ENCODE data around the gene UGDH. TPM values are rescaled to one million over a fixed set of nuclear protein-coding genes. Genes with fewer than 3 reads are reported as not detected.
"Not testable (repeated sequence)": the region's sequence is repeated elsewhere in the genome, so short reads cannot be mapped to it uniquely, and the experiment has no call there.

The UGDH gene
- total and polyA plus RNA-seq, 8 donors = 62.8 to 108 (median 100) TPM

DNA sequence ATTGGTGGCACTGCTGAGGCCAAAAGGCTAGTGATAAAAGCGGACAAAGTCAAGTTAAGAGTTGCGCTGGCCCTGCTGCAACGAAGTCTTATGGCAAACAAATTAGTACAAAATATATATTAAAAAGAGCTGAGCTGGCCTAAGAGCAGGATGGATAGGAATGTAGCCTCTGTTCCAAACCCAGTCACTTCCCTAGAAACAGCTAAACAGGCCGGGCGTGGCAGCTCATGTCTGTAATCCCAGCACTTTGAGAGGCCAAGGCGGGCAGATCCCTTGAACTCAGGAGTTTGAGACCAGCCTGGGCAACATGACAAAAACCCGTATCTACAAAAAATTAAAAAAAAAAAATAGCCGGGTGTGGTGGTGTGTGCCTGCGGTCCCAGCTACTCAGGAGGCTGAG is 32.4 kb upstream of the UGDH start:
- Histone ChIP-seq H3K27ac (peak overlapping the region; percentile 48 to 55), H3K4me1 (peaks cover 0 to 11% of the 10 kb centered on the region in 2 donors), H3K36me3 (peaks cover 0 to 19% of the 10 kb centered on the region in 2 donors), H3K9me3 (no peaks in the 10 kb centered on the region), H3K4me3 (no peak overlapping the region), H3K27me3 (no peaks in the 10 kb centered on the region)
- ATAC-seq = peak; percentile 33
- DNase-seq = no peak
- intact Hi-C loops (cut with DNase I) = no loop called here
- TF ChIP-seq, protein P1, sequence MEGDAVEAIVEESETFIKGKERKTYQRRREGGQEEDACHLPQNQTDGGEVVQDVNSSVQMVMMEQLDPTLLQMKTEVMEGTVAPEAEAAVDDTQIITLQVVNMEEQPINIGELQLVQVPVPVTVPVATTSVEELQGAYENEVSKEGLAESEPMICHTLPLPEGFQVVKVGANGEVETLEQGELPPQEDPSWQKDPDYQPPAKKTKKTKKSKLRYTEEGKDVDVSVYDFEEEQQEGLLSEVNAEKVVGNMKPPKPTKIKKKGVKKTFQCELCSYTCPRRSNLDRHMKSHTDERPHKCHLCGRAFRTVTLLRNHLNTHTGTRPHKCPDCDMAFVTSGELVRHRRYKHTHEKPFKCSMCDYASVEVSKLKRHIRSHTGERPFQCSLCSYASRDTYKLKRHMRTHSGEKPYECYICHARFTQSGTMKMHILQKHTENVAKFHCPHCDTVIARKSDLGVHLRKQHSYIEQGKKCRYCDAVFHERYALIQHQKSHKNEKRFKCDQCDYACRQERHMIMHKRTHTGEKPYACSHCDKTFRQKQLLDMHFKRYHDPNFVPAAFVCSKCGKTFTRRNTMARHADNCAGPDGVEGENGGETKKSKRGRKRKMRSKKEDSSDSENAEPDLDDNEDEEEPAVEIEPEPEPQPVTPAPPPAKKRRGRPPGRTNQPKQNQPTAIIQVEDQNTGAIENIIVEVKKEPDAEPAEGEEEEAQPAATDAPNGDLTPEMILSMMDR (IDR thresholded peaks at IDR 0.05) = no peak

DNA sequence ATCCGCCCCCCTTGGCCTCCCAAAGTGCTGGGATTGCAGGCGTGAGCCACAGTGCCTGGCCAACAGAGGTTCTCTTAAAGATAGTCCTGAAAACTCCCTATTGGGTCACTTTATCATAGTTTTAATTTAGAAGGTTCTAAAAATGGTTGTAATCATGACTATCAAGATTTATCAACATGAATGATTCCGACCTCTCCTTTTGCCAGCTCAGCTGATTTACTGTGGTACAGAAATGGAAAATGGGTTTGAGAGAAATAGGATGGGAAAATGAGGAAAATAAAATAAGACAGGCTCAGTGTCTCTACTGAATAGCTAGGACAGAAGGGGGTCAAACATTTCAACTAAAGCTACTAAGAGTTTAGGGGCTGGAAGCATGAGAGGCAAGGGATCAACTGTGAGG is 28.2 kb upstream of the UGDH start:
- ATAC-seq (no peak), DNase-seq (no peak)
- intact Hi-C loops (cut with DNase I) = no loop called here
- Histone ChIP-seq H3K27ac (no peak overlapping the region), H3K27me3 (no peaks in the 10 kb centered on the region), H3K9me3 (no peaks in the 10 kb centered on the region), H3K4me3 (no peak overlapping the region), H3K36me3 (peaks cover 0 to 35% of the 10 kb centered on the region in 2 donors), H3K4me1 (peaks cover 0 to 11% of the 10 kb centered on the region in 2 donors)
- TF ChIP-seq, protein P1 (IDR thresholded peaks at IDR 0.05) = no peak

DNA sequence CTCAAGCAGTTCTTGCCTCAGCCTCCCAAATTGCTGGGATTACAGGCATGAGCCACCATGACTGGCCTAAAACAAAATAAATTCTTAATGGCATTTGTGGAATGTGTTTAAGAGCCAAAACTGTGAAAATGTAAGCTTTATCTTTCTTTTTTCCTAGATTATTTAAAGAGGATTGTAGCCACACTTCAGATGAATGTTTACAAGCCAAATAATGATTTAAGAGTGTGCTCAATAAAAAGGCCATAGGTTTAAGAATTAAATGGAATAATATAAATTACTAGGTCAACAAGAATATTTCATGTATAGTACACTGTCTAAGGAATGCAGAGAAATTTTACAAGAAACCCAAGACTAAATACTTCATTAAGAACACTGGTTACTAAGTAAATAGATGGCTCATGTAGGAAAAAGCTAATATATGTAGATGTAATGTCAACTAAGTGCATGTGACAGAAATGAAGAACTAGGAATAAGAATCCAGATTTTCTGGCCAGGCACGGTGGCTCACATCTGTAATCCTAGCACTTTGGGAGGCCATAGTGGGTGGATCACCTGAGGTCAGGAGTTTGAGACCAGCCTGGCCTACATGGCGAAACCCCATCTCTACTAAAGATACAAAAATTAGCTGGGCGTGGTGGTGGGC is 21.3 kb upstream of the UGDH start:
- H3K4me3 ChIP-seq = no peak overlapping the region
- H3K36me3 ChIP-seq = peaks cover 0 to 14% of the 10 kb centered on the region in 2 donors
- intact Hi-C loops (cut with DNase I) = no loop called here
- DNase-seq = no peak
- no peaks in the 10 kb centered on the region for H3K27me3 ChIP-seq
- peak; percentile 43 for ATAC-seq
- TF ChIP-seq, protein P1 (IDR thresholded peaks at IDR 0.05) = no peak
- H3K27ac ChIP-seq = no peak overlapping the region
- no peaks in the 10 kb centered on the region for H3K9me3 ChIP-seq
- no peaks in the 10 kb centered on the region for H3K4me1 ChIP-seq

DNA sequence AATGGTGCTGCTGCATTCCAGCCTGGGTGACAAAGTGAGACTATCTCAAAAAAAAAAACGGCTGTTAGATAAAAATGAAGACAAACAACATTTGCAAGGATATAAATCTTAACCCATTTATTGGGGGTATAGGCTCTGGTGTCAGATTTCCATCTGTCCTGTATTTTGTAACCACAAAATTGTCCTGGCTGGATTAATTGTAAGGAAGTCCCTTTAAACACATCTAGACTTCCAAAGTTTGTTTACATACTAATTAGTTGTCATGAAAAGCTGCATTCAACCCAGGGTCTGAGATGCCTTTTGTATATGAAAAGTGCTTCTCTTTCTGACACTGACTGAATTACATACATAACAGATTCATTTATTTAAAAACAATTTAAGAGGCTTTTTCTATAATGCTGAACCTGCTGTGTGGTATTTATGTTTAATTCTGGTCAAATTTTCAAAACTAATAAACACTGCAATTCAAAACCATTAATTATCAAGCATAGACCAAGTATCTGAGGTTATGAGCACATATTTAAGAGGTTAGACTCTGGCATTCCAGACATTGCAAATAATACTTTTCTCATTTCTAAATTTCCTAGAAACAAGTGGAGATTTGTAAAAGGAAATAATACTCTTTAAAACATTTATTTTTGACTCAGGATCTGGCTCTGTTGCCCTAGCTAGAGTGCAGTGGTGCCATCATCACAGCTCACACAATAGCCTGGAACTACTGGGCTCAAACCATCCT is 17.5 kb upstream of the UGDH start:
- intact Hi-C loops (cut with DNase I) = no loop called here
- DNase-seq (no peak), ATAC-seq (no peak)
- Histone ChIP-seq H3K27ac (peak overlapping the region in 1 of 2 donors; percentile 17), H3K4me1 (no peaks in the 10 kb centered on the region), H3K36me3 (no peaks in the 10 kb centered on the region), H3K9me3 (no peaks in the 10 kb centered on the region), H3K27me3 (no peaks in the 10 kb centered on the region), H3K4me3 (no peak overlapping the region)
- TF ChIP-seq, protein P1 (IDR thresholded peaks at IDR 0.05) = no peak

DNA sequence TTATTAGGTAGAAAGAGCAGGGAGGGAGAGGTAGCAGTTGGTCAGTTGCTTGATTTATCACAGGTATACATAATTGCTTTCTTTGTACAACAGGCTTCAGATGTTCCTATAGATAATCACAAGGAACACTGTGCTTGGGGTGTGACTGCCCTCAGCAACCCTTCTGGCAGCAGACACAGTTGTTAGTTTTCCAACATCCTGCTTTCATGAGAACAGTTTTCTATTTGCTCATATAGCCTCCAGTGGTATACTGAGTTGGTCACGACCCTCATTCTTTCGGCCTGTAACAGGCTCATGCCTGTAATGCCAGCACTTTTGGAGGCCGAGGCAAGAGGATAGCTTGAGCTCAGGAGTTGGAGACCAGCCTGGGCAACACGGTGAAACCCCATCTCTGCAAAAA is 16.8 kb upstream of the UGDH start:
- DNase-seq; H3K27me3 ChIP-seq; H3K36me3 ChIP-seq; H3K9me3 ChIP-seq; H3K4me3 ChIP-seq; H3K27ac ChIP-seq; intact Hi-C loops (cut with DNase I); H3K4me1 ChIP-seq; ATAC-seq: not testable (repeated sequence)
